HG02798 (cell line): Measurements from ENCODE around the gene EVX2.

Source experiments
- ATAC-seq: cut with Tn5 transposase; IDR thresholded peaks from one replicate; pipeline ENCODE4 v1.9.1; 2021; ENCODE audit warnings: mild to moderate bottlenecking; ENCODE audit not compliant: unreplicated experiment, poor library complexity

Gene EVX2

DNA sequence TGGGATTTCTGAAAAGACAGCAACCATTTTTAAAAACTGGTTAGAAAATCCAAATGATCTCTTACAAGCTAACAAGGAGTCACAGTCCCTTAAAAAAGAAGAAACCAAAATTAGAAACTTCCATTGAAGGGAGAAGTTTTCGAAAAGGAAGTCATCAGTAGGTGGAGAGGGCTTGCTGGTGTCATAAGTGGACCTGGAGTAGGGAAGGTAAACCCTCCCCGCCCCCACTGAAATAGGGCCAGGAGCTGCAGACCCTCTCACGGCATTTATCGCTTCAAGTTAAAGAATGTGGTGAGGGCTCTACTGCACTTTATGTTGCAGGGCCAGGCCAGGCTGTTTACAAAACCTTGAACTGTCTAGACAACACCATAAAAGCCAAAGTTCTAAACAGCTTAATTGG is 26.2 kb upstream of the EVX2 start:
- ATAC-seq: no peak

DNA sequence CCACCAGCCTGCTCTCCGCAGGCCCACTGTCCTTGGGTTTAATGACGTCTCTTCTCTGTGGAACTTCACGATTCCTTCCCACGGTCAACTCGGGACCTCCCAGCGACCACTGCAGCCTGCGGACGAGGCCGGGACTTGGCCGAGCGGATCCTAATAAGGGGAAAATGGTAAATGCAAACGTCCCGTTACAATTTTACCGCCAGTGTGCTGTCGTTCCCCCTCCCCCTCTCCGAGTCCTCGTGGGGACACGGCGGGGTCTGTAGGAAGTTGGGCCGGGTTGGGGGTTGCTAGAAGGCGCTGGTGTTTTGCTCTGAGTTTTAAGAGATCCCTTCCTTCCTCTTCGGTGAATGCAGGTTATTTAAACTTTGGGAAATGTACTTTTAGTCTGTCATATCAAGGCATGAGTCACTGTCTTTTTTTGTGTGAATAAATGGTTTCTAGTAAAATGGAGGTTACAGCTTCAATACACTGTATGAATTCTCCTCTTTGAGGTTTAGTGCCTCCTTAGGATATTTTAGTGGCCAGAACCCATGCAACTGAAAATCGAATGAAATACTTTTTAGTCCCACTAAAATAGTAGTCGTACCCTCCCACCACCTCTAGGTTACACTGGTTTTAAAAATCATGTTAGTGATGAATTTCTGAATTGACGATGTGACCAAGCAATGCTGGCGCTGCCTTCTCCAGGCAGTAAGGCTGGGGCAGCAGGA is 25.6 kb upstream of the EVX2 start:
- no peak for ATAC-seq

DNA sequence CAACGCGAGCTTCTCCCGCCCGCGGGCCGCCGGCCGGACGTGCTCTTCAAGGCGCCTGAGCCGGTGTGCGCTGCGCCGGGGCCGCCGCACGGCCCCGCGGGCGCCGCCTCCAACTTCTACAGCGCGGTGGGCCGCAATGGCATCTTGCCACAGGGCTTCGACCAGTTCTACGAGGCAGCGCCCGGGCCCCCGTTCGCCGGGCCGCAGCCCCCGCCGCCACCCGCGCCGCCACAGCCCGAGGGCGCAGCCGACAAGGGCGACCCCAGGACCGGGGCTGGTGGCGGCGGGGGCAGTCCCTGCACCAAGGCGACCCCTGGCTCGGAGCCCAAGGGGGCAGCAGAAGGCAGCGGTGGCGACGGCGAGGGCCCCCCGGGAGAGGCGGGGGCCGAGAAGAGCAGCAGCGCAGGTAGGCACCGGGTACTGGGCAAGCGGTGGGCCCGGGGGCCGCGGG is 24.0 kb upstream of the EVX2 start:
- no peak for ATAC-seq

GRCh38 chr2:176106581-176107539 is 23.1 kb upstream of the EVX2 start, which contains the start of gene HOXD11:
Gene HOXD11 (plus strand): TSS chr2:176107280. CDS start chr2:176107356, 76 bp downstream.
- ATAC-seq: no peak

DNA sequence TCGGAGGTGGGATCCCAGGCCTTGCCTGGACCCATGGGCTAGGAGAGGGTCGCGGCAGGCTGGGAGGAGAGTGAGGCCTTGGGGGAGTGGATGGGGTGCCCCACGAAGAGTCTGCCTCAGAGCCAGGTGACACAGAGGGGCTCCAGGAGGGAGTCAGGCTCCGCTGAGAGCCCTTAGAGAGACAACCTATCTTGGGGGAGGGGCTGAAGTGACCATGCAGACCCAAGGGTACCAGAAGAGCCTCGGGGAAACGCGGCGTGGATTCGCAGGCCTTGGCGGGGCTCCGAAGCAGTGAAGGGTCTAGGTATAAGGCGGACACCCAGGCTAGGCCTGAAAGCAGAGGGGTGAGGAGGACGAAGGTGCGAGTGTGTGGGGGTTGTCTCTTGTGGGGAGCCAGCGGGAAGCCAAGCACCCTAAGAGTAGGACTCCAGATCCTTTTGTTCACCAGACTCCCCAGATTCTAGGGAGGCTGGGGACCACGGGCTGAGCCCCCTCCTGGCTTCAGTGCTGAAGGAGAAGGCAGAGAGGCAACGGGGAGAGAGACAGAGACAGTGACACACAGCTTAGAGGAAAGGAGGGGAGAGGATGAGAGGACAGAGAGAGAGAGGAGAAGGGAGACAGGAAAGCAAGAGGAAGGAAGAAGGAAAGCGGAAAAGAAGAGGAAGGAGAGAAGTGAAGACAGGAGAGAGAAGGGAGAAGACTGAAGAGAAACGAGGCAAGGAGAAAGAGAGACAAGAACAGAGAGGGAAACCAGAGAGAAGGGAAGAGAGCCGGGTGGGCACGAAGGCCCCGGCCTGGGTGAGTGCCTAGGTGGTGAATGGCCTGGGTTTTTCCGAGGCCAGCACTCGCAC is 22.2 kb upstream of the EVX2 start:
- no peak for ATAC-seq

DNA sequence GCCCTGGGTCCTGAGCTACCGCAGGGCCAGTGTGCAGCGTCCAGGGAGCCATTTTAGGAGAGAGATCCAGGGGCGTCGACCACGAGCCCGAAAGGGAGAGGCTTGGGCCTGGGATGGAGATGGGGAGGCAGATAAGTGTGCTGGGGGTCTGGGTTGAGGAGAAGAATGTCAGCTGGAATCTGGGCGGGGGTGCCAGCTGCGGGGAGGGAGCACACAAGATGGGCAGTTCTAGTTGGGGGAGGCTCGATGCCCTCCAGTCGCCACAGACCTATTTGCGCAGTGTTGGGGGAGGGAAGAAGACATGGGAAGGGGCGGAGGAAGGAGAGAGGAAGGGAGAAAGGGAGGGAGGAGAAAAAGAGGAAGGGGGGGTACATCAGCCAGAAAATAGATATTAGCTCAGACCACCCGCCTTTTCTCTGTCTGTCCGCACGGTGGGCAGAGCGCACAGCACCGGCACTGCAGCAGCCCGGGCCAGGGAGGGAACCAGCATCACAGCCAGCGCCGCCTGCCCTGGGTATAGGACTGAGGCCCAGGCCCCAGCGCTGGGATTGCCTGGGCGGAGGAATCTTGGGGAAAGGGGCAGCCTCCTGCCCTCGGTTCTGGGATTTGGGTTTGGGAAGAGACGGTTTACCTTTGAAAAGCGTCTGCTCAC is 21.4 kb upstream of the EVX2 start:
- ATAC-seq: no peak

DNA sequence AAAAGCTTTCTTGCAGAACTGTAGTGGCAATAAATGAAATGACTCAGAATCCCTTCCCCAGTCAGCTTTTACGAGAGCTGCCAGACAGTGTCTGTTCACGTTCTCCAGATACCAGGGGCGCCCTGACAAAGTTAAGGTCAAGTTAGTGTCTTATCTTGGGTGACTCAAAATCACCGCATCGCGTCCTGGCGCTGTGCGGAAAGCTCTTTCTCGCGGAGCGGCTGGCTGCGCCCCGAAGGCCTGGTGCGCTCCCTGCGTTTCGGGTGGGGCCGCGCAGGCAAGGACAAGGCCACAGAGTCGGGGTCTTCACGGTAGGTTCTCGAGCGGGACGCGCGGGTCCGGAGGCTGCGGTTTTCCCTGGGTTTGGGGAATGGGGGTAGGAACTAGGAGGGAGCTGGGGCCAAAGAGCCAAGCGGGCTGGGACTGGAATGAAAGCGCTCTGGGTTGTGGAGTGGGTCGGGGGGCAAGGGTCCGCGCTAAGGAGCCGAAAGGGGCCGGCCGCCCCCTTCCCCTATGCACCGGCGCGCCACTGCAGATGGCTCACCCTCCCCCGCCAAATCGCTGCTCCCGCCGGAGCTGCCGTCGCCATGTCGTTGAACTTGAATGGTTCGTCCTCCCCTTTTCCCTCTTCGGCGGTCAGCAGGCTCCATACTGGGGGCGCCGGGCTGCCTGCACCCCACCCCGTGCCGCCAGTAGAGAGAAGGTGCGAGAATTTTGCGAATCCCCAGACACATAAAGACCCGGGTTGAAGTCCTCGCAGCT is 20.7 kb upstream of the EVX2 start:
- ATAC-seq: no peak

DNA sequence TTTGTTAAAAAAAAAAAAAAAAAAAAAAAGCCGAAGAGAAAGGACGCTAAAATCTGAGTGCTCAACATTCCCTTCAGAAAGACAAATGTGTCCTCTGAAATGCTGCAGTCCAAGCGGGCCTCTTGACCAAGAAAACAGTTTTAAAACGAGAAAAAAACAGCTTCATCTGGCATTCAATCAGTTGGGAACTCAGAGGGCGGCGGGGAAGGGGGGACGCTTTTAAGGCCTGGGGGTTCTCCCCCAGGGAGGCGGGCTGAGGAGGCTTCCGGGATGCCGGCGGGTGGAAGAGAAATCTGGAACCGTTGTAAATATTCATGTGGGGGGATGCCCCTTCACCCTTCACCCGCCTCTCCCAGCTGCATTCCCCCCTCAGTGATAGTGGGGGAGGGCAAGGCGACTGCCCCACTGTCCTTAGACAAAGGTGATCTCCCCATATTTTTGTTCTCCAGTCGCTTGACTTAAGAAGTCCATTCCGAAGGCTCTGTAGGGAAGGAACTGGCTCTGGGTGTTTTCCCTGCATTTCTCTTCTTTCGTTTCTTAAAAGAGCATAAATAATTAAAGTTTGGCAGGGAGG is 20.1 kb upstream of the EVX2 start:
- no peak for ATAC-seq

DNA sequence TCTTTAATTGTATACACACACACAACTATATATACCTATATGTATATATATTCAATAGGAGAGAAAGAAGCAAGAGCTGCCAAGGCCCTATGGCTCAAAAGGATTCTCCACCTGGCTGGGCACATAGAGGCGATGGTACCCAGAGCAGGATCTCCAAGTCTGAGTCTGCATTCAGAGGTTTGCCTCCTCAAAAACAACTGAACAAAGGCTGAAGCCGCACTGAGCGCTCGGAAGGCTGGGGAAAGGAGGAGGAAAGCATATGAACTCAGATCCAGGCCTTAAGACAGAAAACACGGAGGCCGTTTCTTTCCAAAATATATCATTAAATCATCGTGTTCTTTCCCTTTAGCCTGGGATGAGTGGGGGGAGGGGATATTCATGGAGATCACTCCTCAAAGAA is 19.4 kb upstream of the EVX2 start:
- ATAC-seq: no peak

DNA sequence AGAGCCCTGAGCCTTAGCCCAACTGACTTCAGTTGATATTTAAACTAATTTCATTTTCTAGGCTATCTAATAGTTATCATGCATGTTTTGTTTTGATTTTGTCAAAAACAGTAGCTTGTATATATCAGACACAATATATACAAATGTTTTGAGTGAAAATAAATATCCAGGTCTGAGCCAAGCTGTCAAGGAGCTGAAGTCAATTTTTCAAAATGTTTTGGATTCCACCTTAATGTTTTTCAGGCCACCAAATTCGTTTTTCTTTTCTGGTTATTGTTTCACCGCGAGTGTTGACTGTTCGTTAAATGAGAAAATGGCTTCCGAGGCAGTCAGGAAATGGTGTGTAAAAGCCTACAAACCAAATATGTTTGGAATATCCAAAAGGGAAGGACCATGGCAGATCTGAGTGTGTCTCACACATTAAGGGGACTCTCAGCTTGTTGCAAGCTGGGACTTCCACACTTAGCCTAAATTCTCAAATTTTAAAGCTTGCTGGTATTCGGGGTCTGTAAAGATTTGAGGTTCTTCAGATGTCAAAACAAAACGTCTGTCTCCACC is 18.6 kb upstream of the EVX2 start:
- ATAC-seq: no peak

GRCh38 chr2:176101842-176102241 is 18.1 kb upstream of the EVX2 start:
- ATAC-seq: no peak

DNA sequence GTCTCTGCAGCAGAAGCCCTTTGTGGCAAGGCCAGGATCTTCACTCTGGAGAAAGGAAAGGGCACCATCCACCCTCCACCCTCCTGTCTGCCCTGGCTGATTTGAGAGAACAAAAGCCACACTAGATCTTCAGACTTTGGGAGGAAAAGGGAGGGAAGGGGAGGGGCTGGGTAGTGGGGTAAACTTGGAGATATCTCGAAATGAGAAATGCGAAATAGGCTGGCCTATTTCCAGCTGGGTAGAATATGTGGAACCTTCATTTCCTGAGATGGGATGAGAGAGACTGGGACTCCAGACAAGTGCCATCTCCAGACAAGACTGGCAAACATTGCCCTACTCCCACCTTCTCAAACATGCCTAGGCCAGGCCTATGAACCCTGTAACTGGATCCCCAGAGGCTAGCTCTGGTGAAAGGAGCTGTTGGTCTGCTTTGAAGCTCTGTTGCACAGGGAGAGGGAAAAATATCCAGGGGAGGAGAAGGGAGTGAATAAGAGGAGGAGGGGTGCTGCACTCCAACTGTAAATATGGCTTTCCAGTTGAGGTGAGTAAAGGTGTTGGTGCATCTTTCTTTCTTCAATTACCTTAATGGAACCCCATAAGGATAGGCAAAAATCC is 17.6 kb upstream of the EVX2 start:
- no peak for ATAC-seq

GRCh38 chr2:176100547-176101140 is 16.9 kb upstream of the EVX2 start:
- ATAC-seq: no peak

DNA sequence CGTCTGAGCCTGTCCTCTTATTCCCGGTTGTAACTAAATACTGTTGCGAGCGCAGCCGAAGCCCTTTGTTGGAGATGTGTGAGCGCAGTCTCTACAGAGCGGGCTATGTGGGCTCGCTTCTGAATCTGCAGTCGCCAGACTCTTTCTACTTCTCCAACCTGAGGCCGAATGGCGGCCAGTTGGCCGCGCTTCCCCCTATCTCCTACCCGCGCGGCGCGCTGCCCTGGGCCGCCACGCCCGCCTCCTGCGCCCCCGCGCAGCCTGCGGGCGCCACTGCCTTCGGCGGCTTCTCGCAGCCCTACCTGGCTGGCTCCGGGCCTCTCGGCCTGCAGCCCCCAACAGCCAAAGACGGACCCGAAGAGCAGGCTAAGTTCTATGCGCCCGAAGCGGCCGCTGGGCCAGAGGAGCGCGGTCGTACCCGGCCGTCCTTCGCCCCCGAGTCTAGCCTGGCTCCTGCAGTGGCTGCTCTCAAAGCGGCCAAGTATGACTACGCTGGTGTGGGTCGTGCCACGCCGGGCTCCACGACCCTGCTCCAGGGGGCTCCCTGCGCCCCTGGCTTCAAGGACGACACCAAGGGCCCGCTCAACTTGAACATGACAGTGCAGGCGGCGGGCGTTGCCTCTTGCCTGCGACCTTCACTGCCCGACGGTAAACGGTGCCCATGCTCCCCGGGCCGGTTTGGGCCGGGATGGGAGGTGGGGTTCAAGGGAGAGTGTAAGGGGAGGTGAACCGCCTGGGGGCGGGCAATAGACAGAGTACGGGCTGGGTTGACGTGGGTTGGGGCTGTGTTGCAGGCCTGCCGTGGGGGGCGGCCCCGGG is 16.2 kb upstream of the EVX2 start, which contains the start of gene HOXD12:
Gene HOXD12 (plus strand): TSS at position 68 of the 819 bp plus-strand sequence. CDS start 7 bp downstream, at position 75.
- no peak for ATAC-seq

GRCh38 chr2:176099159-176099727 is 15.5 kb upstream of the EVX2 start:
- ATAC-seq: no peak

GRCh38 chr2:176098366-176099158 is 14.8 kb upstream of the EVX2 start:
- ATAC-seq: no peak
